Superior temporal gyrus (tissue), 1 donor: ENCODE measurements around the gene PLEKHM2.
"Not testable (repeated sequence)": the region's sequence is repeated elsewhere in the genome, so short reads cannot be mapped to it uniquely, and the experiment has no call there.

ENCODE experiments used
- DNase-seq: peaks from one replicate; pipeline ENCODE4 v3.0.0-alpha.2; 2016; ENCODE audit errors: extremely low spot score

PLEKHM2 gene

GRCh38 chr1:15676688-15677661 lies 7.1 kb upstream of the PLEKHM2 start:
- no peak for DNase-seq

GRCh38 chr1:15678578-15678977 lies 5.5 kb upstream of the PLEKHM2 start:
- DNase-seq, result no peak

- DNase-seq, result no peak
Observed at GRCh38 chr1:15680131-15680530, 4.0 kb upstream of the PLEKHM2 start.

- DNase-seq, result no peak
Observed at GRCh38 chr1:15680561-15681348, 3.4 kb upstream of the PLEKHM2 start.

- no peak for DNase-seq
Observed at GRCh38 chr1:15681349-15682292, 2.5 kb upstream of the PLEKHM2 start.

- DNase-seq, result no peak
Observed at GRCh38 chr1:15682936-15683341, 1.2 kb upstream of the PLEKHM2 start.

- no peak for DNase-seq
Observed at GRCh38 chr1:15683345-15684039, 628 bp upstream of the PLEKHM2 start.

GRCh38 chr1:15684468-15685291 lies 560 bp downstream of the PLEKHM2 start:
- DNase-seq, result no peak

GRCh38 chr1:15685820-15686219 lies 1.7 kb downstream of the PLEKHM2 start:
- DNase-seq, result no peak

GRCh38 chr1:15687446-15687845 lies 3.3 kb downstream of the PLEKHM2 start:
- no peak for DNase-seq

GRCh38 chr1:15690317-15690716 lies 6.2 kb downstream of the PLEKHM2 start:
- no peak for DNase-seq

GRCh38 chr1:15691434-15692032 lies 7.4 kb downstream of the PLEKHM2 start:
- DNase-seq, result no peak

- DNase-seq, result no peak
Observed at GRCh38 chr1:15692121-15692682, 8.1 kb downstream of the PLEKHM2 start.

- no peak for DNase-seq
Observed at GRCh38 chr1:15693371-15693770, 9.3 kb downstream of the PLEKHM2 start.

GRCh38 chr1:15696956-15697521 lies 12.9 kb downstream of the PLEKHM2 start:
- peak; percentile 62 for DNase-seq

- DNase-seq, result no peak
Observed at GRCh38 chr1:15698201-15698600, 14.1 kb downstream of the PLEKHM2 start.

- not testable (repeated sequence) for DNase-seq
Observed at GRCh38 chr1:15699321-15699720, 15.2 kb downstream of the PLEKHM2 start.

GRCh38 chr1:15700508-15700907 lies 16.4 kb downstream of the PLEKHM2 start:
- no peak for DNase-seq

GRCh38 chr1:15701784-15702183 lies 17.7 kb downstream of the PLEKHM2 start:
- no peak for DNase-seq
